CD1c-positive myeloid dendritic cell (primary cell): ENCODE data around the gene PIEZO1.
"Not testable (repeated sequence)": the region's sequence is repeated elsewhere in the genome, so short reads cannot be mapped to it uniquely, and the experiment has no call there.

Experiments used
- DNase-seq: peaks from one replicate; pipeline ENCODE4 v3.0.0-alpha.2; 2016; ENCODE audit errors: extremely low spot score

Gene PIEZO1

DNA sequence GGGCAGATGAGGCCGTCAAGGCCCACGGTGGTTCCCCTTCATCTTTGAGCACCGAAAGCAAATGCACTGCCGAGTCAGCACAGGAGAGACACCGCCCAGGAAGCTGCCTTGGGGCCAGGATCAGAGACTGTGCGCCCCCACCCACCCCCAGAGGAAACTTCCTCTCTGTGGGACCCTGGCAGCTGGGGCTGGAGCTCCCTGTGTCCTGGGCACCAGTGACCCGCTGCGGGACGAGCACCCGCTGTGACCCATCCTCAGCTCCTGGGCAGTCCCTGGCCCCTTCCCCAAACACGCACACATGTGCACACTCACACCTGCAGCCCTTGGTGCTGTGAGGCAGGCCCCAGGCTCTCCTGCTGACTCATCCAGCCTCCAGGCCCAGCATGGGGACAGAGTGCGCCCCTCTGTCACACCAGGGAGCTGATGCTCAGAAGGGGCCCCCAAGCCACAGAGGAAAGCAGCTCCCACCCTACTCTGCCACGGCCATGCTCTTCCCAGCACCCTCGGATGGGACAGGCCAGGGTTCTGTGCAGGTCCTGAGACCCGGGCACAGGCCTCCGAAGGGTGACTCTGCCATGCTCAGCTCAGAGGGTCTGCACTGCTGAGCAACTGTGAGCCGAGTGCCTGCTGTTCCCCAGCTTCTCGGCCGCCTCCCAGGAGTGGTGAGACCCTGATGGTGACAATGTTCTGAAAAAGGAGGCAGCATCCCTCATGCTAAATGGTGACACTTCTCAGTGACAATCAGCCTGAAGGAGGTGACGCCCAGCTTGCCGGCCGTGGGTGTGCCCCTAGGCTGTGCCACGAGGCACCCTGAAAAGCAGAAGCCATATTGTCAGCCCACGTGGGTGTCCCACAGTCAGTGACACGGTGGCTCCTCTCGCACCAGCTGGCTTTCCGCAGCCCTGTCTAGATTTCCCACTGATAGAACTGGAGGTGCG lies 3.6 kb downstream of the PIEZO1 start:
- peak; percentile 94 for DNase-seq

- no peak for DNase-seq
These were observed 4.6 kb downstream of the PIEZO1 start for GRCh38 chr16:88780142-88781062.

GRCh38 chr16:88779406-88780141 lies 5.4 kb downstream of the PIEZO1 start:
- no peak for DNase-seq

- DNase-seq: no peak
These were observed 6.4 kb downstream of the PIEZO1 start for GRCh38 chr16:88778541-88779065.

- no peak for DNase-seq
These were observed 6.8 kb downstream of the PIEZO1 start for GRCh38 chr16:88778271-88778525.

DNA sequence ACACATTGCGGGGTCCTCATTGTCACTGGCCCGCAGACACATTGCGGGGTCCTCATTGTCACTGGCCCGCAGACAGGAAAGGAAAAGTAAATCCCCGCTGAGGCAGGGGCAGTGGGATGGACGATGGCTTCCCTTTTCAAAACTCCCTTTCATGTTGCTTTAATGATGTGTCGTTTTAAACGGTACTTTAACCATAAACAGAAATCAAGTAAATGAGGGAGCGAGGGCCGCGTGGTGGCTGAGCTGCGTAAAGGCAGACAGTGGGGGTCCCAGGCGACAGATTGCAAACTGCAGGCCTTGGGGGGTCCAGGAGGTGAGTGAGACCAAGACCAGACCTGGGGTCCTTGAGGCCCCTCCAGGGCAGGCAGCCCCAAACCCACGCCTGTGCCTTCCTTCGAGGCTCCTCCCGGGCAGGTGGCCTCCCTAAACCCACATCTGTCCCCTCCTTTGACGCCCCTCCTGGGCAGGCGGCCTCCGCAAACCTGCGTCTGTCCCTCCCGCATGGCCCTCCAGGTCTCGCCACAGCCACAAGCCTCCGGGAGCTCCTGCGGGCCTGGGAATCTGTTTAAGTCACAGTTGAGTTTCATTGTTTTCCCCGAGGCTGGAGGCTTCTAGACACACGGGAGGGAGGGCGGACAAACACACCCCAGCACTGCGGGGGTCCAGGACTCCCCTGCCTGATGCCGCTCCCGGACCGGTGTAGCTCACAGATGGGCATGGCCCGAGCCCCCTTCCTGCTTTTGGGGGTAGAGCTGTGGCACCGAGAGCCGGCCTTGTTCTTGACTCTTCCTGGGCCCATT lies 7.3 kb downstream of the PIEZO1 start:
- no peak for DNase-seq

- DNase-seq: no peak
These were observed 9.2 kb downstream of the PIEZO1 start for GRCh38 chr16:88775825-88776224.

- DNase-seq: no peak
These were observed 10.3 kb downstream of the PIEZO1 start for GRCh38 chr16:88774544-88775393.

- peak; percentile 82 for DNase-seq
These were observed 11.2 kb downstream of the PIEZO1 start for GRCh38 chr16:88773812-88774291.

DNA sequence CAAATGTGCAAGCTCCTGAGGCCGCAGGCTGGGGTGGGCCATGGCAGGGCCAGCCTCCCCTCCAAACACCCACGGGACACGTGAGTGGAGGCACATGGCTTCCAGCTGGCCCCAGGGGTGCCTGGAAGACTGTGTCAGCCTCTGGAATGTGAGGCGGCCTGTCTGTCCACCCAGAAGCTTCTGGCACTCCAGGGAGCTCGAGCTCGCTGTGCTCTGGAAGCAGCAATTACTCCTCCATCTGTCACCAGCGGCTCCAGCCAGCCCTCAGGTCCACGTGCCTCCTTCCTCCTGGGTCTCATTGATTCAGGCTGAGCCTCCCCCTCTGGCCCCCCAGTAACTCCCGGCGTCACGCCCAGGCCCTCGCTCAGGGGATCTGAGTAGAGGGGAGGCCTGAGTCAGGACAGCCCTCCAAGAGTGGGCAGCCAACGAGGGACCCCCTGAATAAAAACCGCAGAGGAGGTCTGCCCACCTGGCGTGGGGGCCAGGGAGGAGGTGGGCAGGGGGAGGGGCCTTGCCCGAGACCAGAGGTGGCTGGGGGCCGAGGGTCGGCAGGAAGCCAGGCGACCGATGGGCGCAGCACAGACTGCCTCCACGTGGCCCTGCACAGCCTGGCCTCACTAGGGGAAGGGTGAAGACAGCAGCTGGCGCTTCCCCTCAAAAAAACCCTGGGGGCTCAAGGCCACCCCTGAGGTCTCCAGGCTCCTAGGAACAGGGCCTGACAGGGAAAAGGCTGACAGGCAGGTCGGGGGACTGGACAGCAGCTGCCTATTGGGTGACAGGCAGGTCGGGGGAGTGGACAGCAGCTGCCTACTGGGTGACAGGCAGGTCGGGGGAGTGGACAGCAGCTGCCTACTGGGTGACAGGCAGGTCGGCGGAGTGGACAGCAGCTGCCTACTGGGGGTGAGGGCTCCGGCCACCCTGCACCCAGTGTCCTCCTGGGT lies 11.9 kb downstream of the PIEZO1 start:
- no peak for DNase-seq

DNA sequence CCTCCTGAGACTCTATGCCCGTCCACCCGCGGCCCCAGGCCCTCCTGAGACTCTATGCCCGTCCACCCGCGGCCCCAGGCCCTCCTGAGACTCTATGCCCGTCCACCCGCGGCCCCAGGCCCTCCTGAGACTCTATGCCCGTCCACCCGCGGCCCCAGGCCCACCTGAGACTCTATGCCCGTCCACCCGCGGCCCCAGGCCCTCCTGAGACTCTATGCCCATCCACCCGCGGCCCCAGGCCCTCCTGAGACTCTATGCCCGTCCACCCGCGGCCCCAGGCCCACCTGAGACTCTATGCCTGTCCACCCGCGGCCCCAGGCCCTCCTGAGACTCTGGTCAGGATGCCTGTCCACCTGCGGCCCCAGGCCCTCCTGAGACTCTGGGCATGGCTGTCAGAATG lies 13.2 kb downstream of the PIEZO1 start:
- not testable (repeated sequence) for DNase-seq

GRCh38 chr16:88771294-88771772 lies 13.7 kb downstream of the PIEZO1 start:
- DNase-seq: no peak

GRCh38 chr16:88770461-88771293 lies 14.3 kb downstream of the PIEZO1 start:
- DNase-seq: peak; percentile 51

- DNase-seq: peak; percentile 37
These were observed 15.2 kb downstream of the PIEZO1 start for GRCh38 chr16:88769617-88770460.

DNA sequence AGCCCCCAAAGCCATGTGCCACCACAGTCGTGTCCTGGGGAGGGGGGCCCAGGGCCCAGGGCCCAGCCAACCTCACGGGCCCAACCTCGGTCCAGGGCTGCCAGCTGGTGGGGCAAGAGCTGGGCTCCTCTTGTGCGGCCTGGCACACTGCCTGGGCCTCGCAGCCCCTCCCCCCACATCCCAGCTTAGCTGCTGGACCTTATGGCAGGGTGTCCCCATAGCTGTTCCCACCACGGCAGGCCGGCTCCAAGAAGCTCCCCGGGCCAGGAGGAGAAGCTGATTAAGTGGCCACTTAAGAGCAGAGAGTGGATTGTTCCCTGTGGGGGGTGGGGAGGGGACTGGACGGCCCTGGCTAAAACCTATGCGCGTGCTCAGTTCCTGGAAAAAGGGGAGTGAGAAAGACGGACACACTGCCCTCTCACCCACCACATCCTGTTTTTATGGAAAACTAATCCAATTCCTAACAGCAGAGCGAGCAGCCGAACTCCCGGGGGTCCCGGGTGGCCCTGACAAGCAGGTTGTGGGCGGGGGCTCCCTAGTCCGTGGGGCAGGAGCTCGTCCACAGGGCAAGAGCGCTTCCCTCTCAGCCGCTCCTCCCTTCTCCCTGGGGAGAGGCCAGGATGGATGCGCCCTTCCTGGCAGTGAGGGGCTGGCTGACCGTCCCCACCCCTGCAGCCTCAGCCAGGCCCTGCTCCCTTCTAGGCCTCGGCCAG lies 16.8 kb downstream of the PIEZO1 start:
- no peak for DNase-seq

GRCh38 chr16:88767546-88768070 lies 17.4 kb downstream of the PIEZO1 start:
- no peak for DNase-seq
